ENCODE data around the gene SYT1.
A peak's percentile ranks its signal among the peaks of the same experiment; 100 is the strongest.
"Not testable (repeated sequence)": the region's sequence is repeated elsewhere in the genome, so short reads cannot be mapped to it uniquely, and the experiment has no call there.

The SYT1 gene

DNA sequence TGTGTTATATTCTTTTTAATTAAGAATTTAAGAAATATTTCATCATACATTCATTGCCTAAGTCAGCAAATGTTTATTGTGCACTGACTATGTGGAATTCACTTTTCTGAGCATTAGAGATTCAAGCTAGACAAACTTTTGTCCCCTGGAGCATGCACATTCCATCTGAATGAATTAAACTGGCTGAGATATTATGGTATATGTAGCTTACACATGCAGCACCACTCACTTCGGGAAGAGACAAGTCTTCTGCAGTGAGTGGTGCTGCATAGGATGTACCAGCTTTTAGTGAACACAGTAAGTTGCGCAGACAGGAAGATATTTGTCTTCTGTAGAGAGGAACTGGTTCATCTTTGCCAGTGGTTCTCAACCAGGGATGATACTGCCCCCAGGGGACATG is 318.4 kb downstream of the SYT1 start:
- DNase-seq (ENCODE audit: insufficient read length, low spot score) (no peak), FAIRE-seq (peak; percentile 60)
- TF ChIP-seq POLR2A (IDR thresholded peaks at IDR 0.05; ENCODE audit: low read depth, low read length), result no peak

DNA sequence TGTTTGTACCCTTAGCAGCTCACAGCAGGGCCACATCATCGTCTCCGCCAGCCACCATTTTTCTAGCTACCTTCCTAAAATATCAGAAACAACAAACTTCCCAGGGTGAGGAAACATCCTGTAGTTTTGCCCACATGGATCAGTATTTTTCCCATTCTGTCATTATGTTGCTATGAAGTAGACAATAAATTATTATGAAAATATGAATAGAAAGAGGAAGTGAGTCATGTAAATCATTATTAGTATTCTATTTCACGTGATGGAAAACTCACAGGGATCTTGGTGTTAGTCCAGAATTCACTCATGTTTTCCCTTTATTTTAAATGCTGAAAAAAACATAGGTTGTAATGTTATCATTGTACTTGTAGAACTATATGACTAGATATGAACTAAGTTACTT is 319.4 kb downstream of the SYT1 start:
- no peak for DNase-seq (ENCODE audit: insufficient read length, low spot score)
- FAIRE-seq, result no peak
- TF ChIP-seq POLR2A (IDR thresholded peaks at IDR 0.05; ENCODE audit: low read depth, low read length), result no peak

DNA sequence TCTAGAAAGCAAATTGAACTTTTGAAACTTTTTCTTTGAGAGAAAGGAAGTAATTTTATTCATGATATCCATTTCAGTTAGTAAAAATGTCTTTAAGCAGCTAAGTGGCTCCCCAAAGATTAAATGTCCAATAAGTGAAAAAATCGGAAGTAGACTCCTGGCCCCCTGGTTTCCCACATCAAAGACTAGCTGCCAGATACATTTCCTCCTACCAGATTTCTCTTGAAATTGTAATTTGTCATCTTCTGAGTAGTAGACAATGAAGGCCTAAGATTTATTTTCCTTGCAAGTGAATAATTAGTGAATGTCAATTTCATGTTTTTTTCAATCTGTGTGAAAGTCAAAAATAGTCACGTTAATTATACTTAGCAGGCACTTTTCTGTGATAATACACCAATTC is 321.9 kb downstream of the SYT1 start:
- no peak for TF ChIP-seq POLR2A (IDR thresholded peaks at IDR 0.05; ENCODE audit: low read depth, low read length)
- FAIRE-seq, result no peak

DNA sequence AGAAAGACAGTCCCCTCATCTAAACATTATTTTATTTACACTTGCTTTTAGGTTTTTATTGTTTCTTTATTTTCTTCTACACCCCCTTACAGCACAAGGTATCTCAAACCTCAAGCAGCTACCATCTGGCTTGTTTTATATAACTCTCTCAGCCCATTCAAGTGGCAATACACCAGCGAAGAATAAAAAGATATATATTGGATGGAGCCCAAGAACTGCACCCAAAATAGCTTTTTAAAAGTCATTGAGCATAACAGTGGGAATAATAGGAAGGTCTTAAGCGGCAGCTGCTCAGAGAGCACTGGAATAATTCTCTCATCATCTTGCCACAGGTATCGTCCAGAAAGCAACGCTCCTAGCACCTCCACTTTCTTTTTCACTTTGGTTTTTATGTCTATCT is 322.5 kb downstream of the SYT1 start:
- no peak for DNase-seq (ENCODE audit: insufficient read length, low spot score)

More for the DNA sequence above, 321.9 kb downstream of the SYT1 start:
- DNase-seq (ENCODE audit: insufficient read length, low spot score), result no peak

DNA sequence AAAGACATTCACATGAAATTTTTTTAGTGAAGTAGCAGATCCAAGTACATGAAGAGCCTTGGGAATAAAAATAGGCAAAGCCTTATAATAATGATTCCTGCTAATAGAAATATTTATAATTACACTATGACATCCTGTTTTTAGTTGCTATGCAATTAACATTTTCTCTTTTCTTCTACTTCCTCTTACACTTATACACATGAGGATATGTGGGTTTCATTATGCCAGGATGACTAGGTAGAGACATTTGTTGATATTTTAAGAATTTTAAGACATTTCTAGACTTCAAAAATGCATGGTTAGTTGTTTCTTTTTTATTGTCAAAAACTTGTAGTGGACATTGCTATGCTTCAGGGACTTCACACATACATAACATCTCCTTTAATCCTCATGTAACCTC is 326.8 kb downstream of the SYT1 start:
- FAIRE-seq (no peak), DNase-seq (ENCODE audit: insufficient read length, low spot score) (no peak)
- TF ChIP-seq POLR2A (IDR thresholded peaks at IDR 0.05; ENCODE audit: low read depth, low read length), result no peak

More for the DNA sequence above, 322.5 kb downstream of the SYT1 start:
- TF ChIP-seq POLR2A (IDR thresholded peaks at IDR 0.05; ENCODE audit: low read depth, low read length), result no peak
- FAIRE-seq, result no peak

DNA sequence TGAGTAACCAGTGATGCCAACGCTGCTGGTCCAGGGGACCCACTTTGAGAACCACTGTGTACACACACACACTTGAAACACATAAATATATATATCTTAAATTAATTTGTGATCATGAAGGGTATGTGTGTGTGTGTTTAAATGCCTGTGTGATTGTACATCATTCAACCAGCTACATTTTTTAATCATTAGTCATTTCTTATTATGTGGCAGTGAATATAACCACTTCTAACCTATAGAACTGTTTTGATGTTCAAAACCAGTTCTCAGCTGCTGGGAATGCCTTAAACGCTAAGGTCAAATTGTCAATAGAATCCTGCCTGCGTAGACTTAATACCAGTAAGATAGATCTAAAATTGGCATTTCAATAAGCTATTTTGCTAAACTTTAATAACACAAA is 330.0 kb downstream of the SYT1 start:
- DNase-seq (ENCODE audit: insufficient read length, low spot score) (no peak), FAIRE-seq (no peak)
- TF ChIP-seq POLR2A (IDR thresholded peaks at IDR 0.05; ENCODE audit: low read depth, low read length), result no peak

DNA sequence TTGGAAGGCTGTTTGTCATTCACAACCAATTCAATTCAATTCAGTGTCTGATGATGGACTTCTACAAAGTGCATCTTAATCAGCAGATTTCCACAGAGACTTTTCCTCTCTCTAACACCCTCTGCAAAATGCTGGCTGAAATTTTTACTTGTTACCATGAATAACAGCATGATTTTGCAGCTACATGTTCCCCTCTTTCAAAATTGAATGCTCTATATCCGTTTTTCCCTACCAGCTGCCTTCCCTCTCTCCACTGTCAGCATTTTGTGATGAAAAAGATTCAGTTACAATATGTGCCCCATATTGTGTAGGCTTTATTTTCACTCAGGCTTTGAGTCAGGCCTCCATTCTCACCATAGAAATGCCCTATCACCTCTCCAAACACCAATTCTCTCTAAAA is 334.6 kb downstream of the SYT1 start:
- FAIRE-seq (no peak), DNase-seq (ENCODE audit: insufficient read length, low spot score) (no peak)
- TF ChIP-seq POLR2A (IDR thresholded peaks at IDR 0.05; ENCODE audit: low read depth, low read length), result no peak

DNA sequence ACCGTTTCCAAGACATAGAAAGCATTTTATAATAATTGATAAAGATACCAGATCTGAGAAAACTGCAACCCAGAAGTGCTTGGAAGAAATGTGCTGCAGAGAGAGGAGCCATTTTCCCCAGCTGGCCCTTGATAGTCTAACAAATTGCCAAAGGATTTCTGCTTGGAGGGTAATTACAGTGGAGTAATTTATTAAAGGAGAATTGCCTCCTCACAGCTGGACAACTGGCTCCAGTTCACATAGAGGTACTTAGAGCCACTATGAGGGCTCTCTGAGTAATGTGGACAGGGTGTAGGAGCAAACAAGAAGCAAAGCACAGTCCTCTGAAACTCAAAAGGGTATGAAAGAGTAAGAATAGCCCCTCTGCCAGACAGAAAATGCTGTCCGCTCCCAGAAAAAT is 335.6 kb downstream of the SYT1 start:
- DNase-seq (ENCODE audit: insufficient read length, low spot score), result no peak
- no peak for TF ChIP-seq POLR2A (IDR thresholded peaks at IDR 0.05; ENCODE audit: low read depth, low read length)
- FAIRE-seq, result no peak

DNA sequence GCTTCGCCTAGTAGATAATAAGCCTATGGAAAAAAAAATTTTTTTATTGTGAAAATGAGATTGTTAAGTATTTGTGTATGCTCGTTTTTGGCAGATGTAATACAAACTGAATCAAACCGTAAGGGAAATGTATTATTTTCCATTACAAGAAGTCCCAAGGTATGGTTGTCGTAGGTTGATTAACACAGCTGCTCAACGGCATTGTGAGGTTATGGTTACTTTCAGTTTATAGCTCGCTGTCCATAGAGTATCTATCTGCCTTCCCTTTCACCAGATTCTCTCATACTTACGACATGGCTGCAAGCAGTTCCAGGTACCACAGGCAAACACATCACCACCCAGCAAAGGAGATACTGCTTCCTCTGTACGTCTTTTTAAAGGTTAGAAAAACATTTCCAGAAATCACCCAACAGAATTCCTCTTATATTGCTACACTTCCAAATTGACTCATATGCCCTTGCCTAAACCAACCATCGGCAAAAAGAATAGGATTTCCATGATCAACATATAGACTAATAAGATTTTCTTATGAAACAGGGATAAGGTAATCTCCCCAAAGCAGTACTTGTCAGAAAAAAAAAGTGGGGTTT is 338.6 kb downstream of the SYT1 start:
- FAIRE-seq (no peak), DNase-seq (ENCODE audit: insufficient read length, low spot score) (no peak)
- no peak for TF ChIP-seq POLR2A (IDR thresholded peaks at IDR 0.05; ENCODE audit: low read depth, low read length)

DNA sequence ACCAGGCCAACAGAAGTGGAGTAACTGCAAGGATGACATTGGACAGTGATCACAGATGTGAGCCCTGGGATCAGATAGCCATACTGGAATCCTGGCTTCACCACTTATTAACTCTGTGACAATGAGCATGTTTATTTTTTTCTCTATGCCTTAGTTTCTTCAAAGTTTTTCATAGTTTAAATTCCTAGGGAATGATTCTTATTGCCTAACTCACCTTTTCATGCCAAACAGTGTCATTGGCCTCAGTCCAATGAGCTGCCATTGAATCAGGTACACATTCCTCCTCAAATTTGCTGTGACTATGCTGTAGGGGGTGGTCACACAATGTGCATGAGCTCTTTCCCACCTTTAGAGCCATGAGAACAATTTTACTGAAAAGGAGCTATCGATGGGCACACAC is 342.3 kb downstream of the SYT1 start:
- DNase-seq (ENCODE audit: insufficient read length, low spot score), result no peak
- FAIRE-seq, result no peak
- TF ChIP-seq POLR2A (IDR thresholded peaks at IDR 0.05; ENCODE audit: low read depth, low read length), result no peak

DNA sequence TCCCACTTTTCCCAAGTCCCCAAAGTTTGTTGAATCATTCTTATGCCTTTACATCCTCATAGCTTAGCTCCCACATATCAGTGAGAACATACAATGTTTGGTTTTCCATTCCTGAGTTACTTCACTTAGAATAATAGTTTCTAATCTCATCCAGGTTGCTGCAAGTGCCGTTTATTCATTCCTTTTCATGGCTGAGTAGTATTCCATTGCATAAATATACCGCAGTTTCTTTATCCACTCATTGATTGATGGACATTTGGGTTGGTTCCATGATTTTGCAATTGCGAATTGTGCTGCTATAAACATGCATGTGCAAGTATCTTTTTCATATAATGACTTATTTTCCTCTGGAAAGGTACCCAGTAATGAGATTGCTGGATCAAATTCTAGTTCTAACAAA is 345.8 kb downstream of the SYT1 start:
- not testable (repeated sequence) for DNase-seq (ENCODE audit: insufficient read length, low spot score); FAIRE-seq

DNA sequence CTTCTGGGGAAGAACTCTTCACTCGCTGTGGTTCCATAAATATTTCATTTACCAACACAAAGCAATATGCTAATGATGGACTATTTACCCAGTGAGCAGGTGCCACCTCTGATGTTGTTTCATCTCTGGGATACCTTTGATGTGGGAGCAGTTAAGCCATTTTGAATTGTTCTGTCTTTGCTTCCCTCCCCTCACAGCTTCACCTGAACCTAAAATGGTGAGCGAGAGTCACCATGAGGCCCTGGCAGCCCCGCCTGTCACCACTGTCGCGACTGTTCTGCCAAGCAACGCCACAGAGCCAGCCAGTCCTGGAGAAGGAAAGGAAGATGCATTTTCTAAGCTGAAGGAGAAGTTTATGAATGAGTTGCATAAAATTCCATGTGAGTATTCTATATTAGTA is 352.7 kb downstream of the SYT1 start:
- DNase-seq (ENCODE audit: insufficient read length, low spot score) (no peak), FAIRE-seq (no peak)
- no peak for TF ChIP-seq POLR2A (IDR thresholded peaks at IDR 0.05; ENCODE audit: low read depth, low read length)

DNA sequence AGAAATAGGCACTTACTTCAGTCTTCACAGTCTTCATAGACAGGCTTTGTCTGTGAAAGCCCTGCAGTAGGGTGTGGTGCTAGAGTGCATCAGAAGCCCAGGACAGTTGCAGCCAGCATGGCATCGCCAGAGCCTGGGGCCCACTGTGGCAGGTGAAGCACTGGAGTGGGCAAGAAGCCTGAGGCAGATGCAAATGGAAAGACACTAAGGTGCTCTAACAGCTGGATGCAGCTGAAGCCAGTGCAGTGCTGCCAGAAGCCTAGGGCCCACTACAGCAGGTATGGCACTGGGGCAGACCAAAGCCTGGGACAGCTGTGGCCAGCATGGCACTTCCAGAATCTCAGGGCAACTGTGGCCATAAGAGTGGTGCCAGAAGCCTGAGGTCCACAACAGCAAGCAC is 358.6 kb downstream of the SYT1 start:
- DNase-seq (ENCODE audit: insufficient read length, low spot score) (no peak), FAIRE-seq (no peak)
- no peak for TF ChIP-seq POLR2A (IDR thresholded peaks at IDR 0.05; ENCODE audit: low read depth, low read length)

DNA sequence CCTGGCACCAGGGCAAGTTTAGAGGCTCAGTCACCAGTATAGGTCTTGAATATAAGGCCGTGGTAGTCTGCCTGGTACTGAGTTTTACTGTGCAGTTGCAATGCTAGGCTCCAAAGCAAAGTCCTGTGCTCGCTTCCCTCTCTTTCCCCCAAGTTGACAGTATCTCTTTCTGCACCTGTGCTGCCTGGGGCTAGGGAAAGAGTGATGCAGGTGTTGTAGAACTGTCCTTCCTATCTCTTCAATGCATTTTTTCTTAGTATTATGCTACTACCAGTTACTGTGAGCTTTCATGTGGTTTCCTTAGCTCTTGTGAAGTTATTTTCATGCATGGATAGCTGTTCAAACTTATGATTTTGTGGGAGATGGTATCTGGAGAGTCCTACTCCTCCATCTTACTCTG is 359.2 kb downstream of the SYT1 start:
- TF ChIP-seq POLR2A (IDR thresholded peaks at IDR 0.05; ENCODE audit: low read depth, low read length), result no peak
- FAIRE-seq, result no peak
- DNase-seq (ENCODE audit: insufficient read length, low spot score), result no peak

DNA sequence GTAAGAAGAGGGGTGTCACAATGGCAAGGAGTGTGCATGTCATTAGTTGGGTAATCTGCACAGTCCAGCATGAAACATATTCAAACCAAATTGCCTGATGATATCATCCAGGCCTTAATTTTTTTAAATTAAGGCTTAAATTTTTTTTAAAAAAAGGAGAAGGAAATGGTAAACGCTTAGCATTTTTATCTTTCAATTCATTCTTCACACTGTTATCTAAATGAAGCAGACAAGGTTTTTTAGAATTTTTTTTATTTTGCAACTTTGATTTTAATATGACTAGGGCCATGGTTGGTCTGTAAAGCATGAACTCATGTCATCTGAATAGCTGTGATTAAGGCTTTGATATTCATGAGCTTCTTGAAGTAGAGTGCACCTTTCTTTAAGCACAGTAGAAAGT is 362.5 kb downstream of the SYT1 start:
- no peak for TF ChIP-seq POLR2A (IDR thresholded peaks at IDR 0.05; ENCODE audit: low read depth, low read length)
- FAIRE-seq, result no peak
- no peak for DNase-seq (ENCODE audit: insufficient read length, low spot score)

DNA sequence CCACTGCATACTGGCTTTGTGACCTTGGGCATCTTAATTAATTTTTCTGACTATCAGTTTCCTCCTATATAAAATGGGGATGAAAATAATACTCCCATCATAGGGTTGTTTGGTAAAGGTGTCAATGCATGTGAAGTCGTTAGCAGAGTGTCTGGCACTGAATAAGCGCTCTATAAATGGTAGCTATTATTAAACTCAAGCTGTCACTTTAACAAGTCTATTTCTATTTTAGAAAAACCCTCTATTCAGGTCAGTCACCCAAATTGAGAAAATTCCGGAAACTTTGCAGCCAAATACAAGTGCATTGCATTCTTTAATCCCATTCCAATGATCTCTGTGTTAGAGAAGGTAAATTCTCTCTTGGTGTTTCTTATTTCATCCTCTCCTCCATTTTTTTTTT is 363.1 kb downstream of the SYT1 start:
- DNase-seq (ENCODE audit: insufficient read length, low spot score) (no peak), FAIRE-seq (no peak)
- no peak for TF ChIP-seq POLR2A (IDR thresholded peaks at IDR 0.05; ENCODE audit: low read depth, low read length)

All from H54 (cell line).